Measurements from ENCODE around the gene APPL2.

Gene APPL2

GRCh38 chr12:105275997-105276733, 40.2 kb upstream of the APPL2 start:
- H3K4me3 ChIP-seq (replicated peaks; ENCODE audit: low read depth, low read length), result no peak overlapping the region
- no peak for TF ChIP-seq CTCF (IDR thresholded peaks at IDR 0.05; ENCODE audit: low read length, missing control alignments)
- no peak for DNase-seq (ENCODE audit: low read depth)

- no peak for DNase-seq (ENCODE audit: low read depth)
These were observed 38.6 kb upstream of the APPL2 start for GRCh38 chr12:105274571-105274970.

GRCh38 chr12:105273601-105274000, 37.6 kb upstream of the APPL2 start:
- no peak overlapping the region for H3K4me3 ChIP-seq (replicated peaks; ENCODE audit: low read depth, low read length)
- DNase-seq (ENCODE audit: low read depth), result no peak
- no peak for TF ChIP-seq CTCF (IDR thresholded peaks at IDR 0.05; ENCODE audit: low read length, missing control alignments)

More at GRCh38 chr12:105274571-105274970, 38.6 kb upstream of the APPL2 start:
- TF ChIP-seq CTCF (IDR thresholded peaks at IDR 0.05; ENCODE audit: low read length, missing control alignments), result no peak
- no peak overlapping the region for H3K4me3 ChIP-seq (replicated peaks; ENCODE audit: low read depth, low read length)

- no peak for TF ChIP-seq CTCF (IDR thresholded peaks at IDR 0.05; ENCODE audit: low read length, missing control alignments)
- no peak for DNase-seq (ENCODE audit: low read depth)
- H3K4me3 ChIP-seq (replicated peaks; ENCODE audit: low read depth, low read length), result no peak overlapping the region
These were observed 36.9 kb upstream of the APPL2 start for GRCh38 chr12:105272814-105273416.

GRCh38 chr12:105272152-105272551, 36.2 kb upstream of the APPL2 start:
- no peak overlapping the region for H3K4me3 ChIP-seq (replicated peaks; ENCODE audit: low read depth, low read length)
- DNase-seq (ENCODE audit: low read depth), result no peak
- no peak for TF ChIP-seq CTCF (IDR thresholded peaks at IDR 0.05; ENCODE audit: low read length, missing control alignments)

GRCh38 chr12:105271364-105271763, 35.4 kb upstream of the APPL2 start:
- no peak for DNase-seq (ENCODE audit: low read depth)
- TF ChIP-seq CTCF (IDR thresholded peaks at IDR 0.05; ENCODE audit: low read length, missing control alignments), result no peak
- H3K4me3 ChIP-seq (replicated peaks; ENCODE audit: low read depth, low read length), result no peak overlapping the region

Data from fibroblast of pulmonary artery (primary cell).